Endothelial cell of umbilical vein (primary cell): Measurements from ENCODE around the gene P3H2. TPM values are rescaled to one million over a fixed set of nuclear protein-coding genes. Genes with fewer than 3 reads are reported as not detected.

ENCODE experiments used
- BruUV-seq: library from RNA; stranded (reverse); fragments of 400-500 nt; replicated peaks from 2 replicates; lab custom pipeline; 2021; lab: Mats Ljungman, UMichigan
- CTCF ChIA-PET: fragments of 300-600, 350-600 bp; sonication (Branson Sonifier 250); formaldehyde crosslinking; loops from one replicate; lab custom pipeline; 2021; ENCODE audit warnings: antibody characterized with exemption, inconsistent platforms; lab: Charles Lee
- POLR2A ChIA-PET: fragments of 300-600, 350-600 bp; sonication (Branson Sonifier 250); formaldehyde crosslinking; loops from one replicate; lab custom pipeline; 2021; ENCODE audit warnings: antibody characterized with exemption, inconsistent platforms; lab: Charles Lee
- DNase-seq: peaks from one replicate; pipeline ENCODE4 v3.0.0-alpha.2; 2011; ENCODE audit warnings: low read depth, low spot score
- FAIRE-seq: peaks from 2 replicates; lab custom pipeline; 2011; peaks lifted over from hg19 to GRCh38; lab: Jason Lieb, UNC
- H2AFZ ChIP-seq: 2 replicates; pipeline ENCODE4 v1.6.0; 2012; ENCODE audit warnings: low read depth, low read length, control low read depth, inconsistent platforms
- H3K27ac ChIP-seq: 2 replicates; pipeline ENCODE4 v1.5.1; 2011; ENCODE audit warnings: low read depth, mild to moderate bottlenecking, control low read depth, low read length, moderate library complexity; ENCODE audit not compliant: insufficient read depth
- H3K27me3 ChIP-seq, 2 experiments: 2 replicates each; pipeline versions ENCODE4 v1.6.0 to v1.6.1; 2011; ENCODE audit warnings: low read length in 2 of 2, mixed read lengths in 1 of 2; ENCODE audit not compliant: control insufficient read depth in 2 of 2, insufficient read depth in 2 of 2
- H3K36me3 ChIP-seq, 2 experiments: 2 replicates in 1 of 2; 3 replicates in 1 of 2; pipeline ENCODE4 v1.5.1; 2011; ENCODE audit warnings: low read length in 2 of 2, mild to moderate bottlenecking in 1 of 2, moderate library complexity in 1 of 2; ENCODE audit not compliant: control insufficient read depth in 2 of 2, insufficient read depth in 2 of 2; ENCODE audit errors: extremely low read depth in 1 of 2
- H3K4me1 ChIP-seq: 3 replicates; pipeline ENCODE4 v1.5.1; 2011; ENCODE audit warnings: mild to moderate bottlenecking, low read length; ENCODE audit not compliant: control insufficient read depth, insufficient read depth; ENCODE audit errors: extremely low read depth
- H3K4me2 ChIP-seq: 2 replicates; pipeline ENCODE4 v1.6.1; 2011; ENCODE audit warnings: low read length, control low read depth, mixed read lengths; ENCODE audit not compliant: insufficient read depth
- H3K4me3 ChIP-seq, 3 experiments: fragments of 200-600 bp in 1 of 3; sonication (generic), shearing (Covaris generic) in 1 of 3; replicated peaks in 1 of 3; 2 replicates each; pipeline ENCODE4 v1.5.1; 2011 to 2016; ENCODE audit warnings: control low read depth in 3 of 3, low read length in 3 of 3, mild to moderate bottlenecking in 2 of 3, inconsistent platforms in 1 of 3, low read depth in 1 of 3, moderate library complexity in 1 of 3; ENCODE audit not compliant: insufficient read depth in 1 of 3
- H3K79me2 ChIP-seq: 2 replicates; pipeline ENCODE4 v1.6.0; 2012; ENCODE audit warnings: low read length, inconsistent platforms; ENCODE audit not compliant: control insufficient read depth, insufficient read depth
- H3K9ac ChIP-seq: replicated peaks from 2 replicates; pipeline ENCODE3; 2011; ENCODE audit warnings: low read length, control low read depth; ENCODE audit not compliant: insufficient read depth; ENCODE audit errors: extremely low read depth
- H3K9me1 ChIP-seq: replicated peaks from 3 replicates; pipeline ENCODE4 v1.6.0; 2011; ENCODE audit warnings: mild to moderate bottlenecking, low read length; ENCODE audit not compliant: control insufficient read depth, insufficient read depth; ENCODE audit errors: extremely low read depth
- H3K9me3 ChIP-seq: replicated peaks from 2 replicates; pipeline ENCODE4 v1.5.1; 2012; ENCODE audit warnings: low read length, inconsistent platforms; ENCODE audit not compliant: control insufficient read depth, insufficient read depth
- H4K20me1 ChIP-seq: replicated peaks from 2 replicates; pipeline ENCODE3; 2011; ENCODE audit warnings: mild to moderate bottlenecking, low read length; ENCODE audit not compliant: control insufficient read depth, insufficient read depth; ENCODE audit errors: extremely low read depth
- EZH2 ChIP-seq: IDR thresholded peaks from 2 replicates; pipeline ENCODE4 v1.6.1; 2012; ENCODE audit warnings: borderline replicate concordance, low read depth, mild to moderate bottlenecking, moderate library complexity, low read length, inconsistent platforms; ENCODE audit not compliant: severe bottlenecking
- FOS ChIP-seq: IDR thresholded peaks from 2 replicates; pipeline ENCODE4 v1.6.1; 2011; ENCODE audit warnings: mild to moderate bottlenecking, low read length, moderate library complexity, borderline replicate concordance; ENCODE audit not compliant: insufficient read depth
- GATA2 ChIP-seq: IDR thresholded peaks from 2 replicates; pipeline ENCODE4 v1.7.0; 2011; ENCODE audit warnings: low read depth, mild to moderate bottlenecking, moderate library complexity, mixed read lengths, low read length; ENCODE audit not compliant: insufficient read length, insufficient read depth
- JUN ChIP-seq: IDR thresholded peaks from 2 replicates; pipeline ENCODE4 v1.6.1; 2011; ENCODE audit warnings: borderline replicate concordance, low read depth; ENCODE audit not compliant: insufficient read length, insufficient read depth
- POLR2A ChIP-seq: IDR thresholded peaks from 2 replicates; pipeline ENCODE4 v1.6.1; 2012; ENCODE audit warnings: low read depth, mild to moderate bottlenecking, control low read depth, low read length
- POLR2AphosphoS5 ChIP-seq: IDR thresholded peaks from 2 replicates; pipeline ENCODE4 v1.6.1; 2012; ENCODE audit warnings: low read depth, mild to moderate bottlenecking, control low read depth, low read length, moderate library complexity; ENCODE audit not compliant: insufficient read depth
- dilution Hi-C: fragments of 300-500 bp; cut with MboI; formaldehyde crosslinking; loops from one replicate; pipeline ENCODE4 v1.15.0; 2019; ENCODE audit warnings: low sequenced_read_pairs; ENCODE audit not compliant: extremely low pct_ligation_motif_present
- intact Hi-C: fragments of 100-400 bp; cut with micrococcal nuclease; formaldehyde crosslinking; loops from one replicate; pipeline ENCODE4 v1.10.0; 2022
- polyA plus RNA-seq, 4 experiments: library from polyadenylated mRNA; depleted of rRNA in 3 of 4; stranded (reverse) in 3 of 4; unstranded in 1 of 4; fragments of >200 nt; gene quantifications; 2 replicates each; pipeline versions ENCODE4 v1.2.1 to v1.2.3, GENCODE V29; 2011 to 2012; ENCODE audit warnings: missing spikeins in 1 of 4
- total RNA-seq: library from RNA; stranded (reverse); gene quantifications from 2 replicates; pipeline ENCODE4 v1.2.3, GENCODE V29; 2021
- TF ChIP-seq, protein P1 (sequence below), 2 donors: IDR thresholded peaks; 1 replicate in 1 of 2; 2 replicates in 1 of 2; pipeline ENCODE4 v1.5.1; 2011; ENCODE audit warnings: low read length in 2 of 2, mild to moderate bottlenecking in 2 of 2, moderate library complexity in 2 of 2, control low read depth in 1 of 2, inconsistent platforms in 1 of 2, low read depth in 1 of 2; ENCODE audit not compliant: insufficient read depth in 1 of 2; ENCODE audit errors: extremely low read depth in 1 of 2

P3H2 gene
- total and polyA plus RNA-seq, 2 donors (not counting 3 experiments of a cell fraction or from before 2014, with no cell fraction given): 6.6 to 6.8 TPM

DNA sequence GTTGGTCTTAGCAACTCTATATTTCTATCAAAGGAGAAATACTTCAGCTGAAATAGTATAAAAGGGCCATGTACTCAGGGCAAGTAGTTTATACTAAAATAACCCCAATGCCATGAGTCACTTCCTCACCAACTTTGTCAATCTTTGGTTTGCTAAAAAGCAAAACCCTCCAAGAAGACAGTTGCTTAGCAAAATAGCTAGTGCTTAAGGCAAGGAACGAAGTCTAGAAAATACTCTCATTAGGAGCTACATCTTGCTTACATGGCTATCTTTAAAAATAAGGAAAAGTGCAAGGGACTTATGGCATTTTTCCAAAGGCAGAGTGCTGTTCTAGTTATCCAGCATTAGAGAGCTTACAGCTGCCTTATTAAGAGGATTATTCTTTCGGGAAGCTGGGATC lies 28.4 kb downstream of the P3H2 start:
- Histone ChIP-seq H3K4me3 (peak overlapping the region in 1 of 3 experiments; percentile 23), H4K20me1 (no peaks in the 10 kb centered on the region), H3K27ac (no peak overlapping the region), H3K9me1 (no peaks in the 10 kb centered on the region), H3K9me3 (no peaks in the 10 kb centered on the region), H3K4me2 (peak overlapping the region; percentile 72), H3K79me2 (no peaks in the 10 kb centered on the region), H3K9ac (no peak overlapping the region), H2AFZ (no peak overlapping the region), H3K36me3 (no peaks in the 10 kb centered on the region), H3K27me3 (no peaks in the 10 kb centered on the region), H3K4me1 (peaks cover 19% of the 10 kb centered on the region)
- dilution Hi-C loops (no loop called here), intact Hi-C loops (loop anchor here (1.0 to 2.0 kb wide), 3 partner anchors 10 to 29 kb away; partner anchors contain the start of gene P3H2)
- FAIRE-seq (peak; percentile 78), DNase-seq (peak; percentile 78)
- ChIA-PET POLR2A (interaction anchor here (0.7 kb wide), 1 partner anchor 13 kb away, joined by 3 read pairs; no protein-coding TSS in a partner anchor), CTCF (interaction anchor here (0.9 to 1.8 kb wide), 14 partner anchors 8 to 230 kb away, joined by 3 to 8 read pairs (median 4); partner anchors contain the start of genes CLDN1 and P3H2)
- TF ChIP-seq JUN (peak; percentile 66), EZH2 (no peak), FOS (peak; percentile 72), POLR2AphosphoS5 (no peak), POLR2A (no peak), GATA2 (no peak)
- TF ChIP-seq, protein P1, sequence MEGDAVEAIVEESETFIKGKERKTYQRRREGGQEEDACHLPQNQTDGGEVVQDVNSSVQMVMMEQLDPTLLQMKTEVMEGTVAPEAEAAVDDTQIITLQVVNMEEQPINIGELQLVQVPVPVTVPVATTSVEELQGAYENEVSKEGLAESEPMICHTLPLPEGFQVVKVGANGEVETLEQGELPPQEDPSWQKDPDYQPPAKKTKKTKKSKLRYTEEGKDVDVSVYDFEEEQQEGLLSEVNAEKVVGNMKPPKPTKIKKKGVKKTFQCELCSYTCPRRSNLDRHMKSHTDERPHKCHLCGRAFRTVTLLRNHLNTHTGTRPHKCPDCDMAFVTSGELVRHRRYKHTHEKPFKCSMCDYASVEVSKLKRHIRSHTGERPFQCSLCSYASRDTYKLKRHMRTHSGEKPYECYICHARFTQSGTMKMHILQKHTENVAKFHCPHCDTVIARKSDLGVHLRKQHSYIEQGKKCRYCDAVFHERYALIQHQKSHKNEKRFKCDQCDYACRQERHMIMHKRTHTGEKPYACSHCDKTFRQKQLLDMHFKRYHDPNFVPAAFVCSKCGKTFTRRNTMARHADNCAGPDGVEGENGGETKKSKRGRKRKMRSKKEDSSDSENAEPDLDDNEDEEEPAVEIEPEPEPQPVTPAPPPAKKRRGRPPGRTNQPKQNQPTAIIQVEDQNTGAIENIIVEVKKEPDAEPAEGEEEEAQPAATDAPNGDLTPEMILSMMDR (IDR thresholded peaks at IDR 0.05; ENCODE audit: extremely low read depth in 1 of 2, insufficient read depth in 1 of 2, low read depth in 1 of 2, low read length in 2 of 2): no peak
- BruUV-seq: no TSS peak
